HepG2 (cell line): ENCODE data around the gene PPOX. TPM values are rescaled to one million over a fixed set of nuclear protein-coding genes. Genes with fewer than 3 reads are reported as not detected.
A peak's percentile ranks its signal among the peaks of the same experiment; 100 is the strongest.

Experiments used
- ATF2 ChIP-seq: sonication (generic); formaldehyde crosslinking; IDR thresholded peaks from 2 replicates; pipeline ENCODE4 v1.4.0; 2020; ENCODE audit warnings: missing genetic modification reagents
- FOXJ3 ChIP-seq: sonication (generic); formaldehyde crosslinking; IDR thresholded peaks from 2 replicates; pipeline ENCODE4 v1.4.0; 2020; ENCODE audit warnings: missing genetic modification reagents, mild to moderate bottlenecking, borderline replicate concordance
- KLF15 ChIP-seq: sonication (generic); formaldehyde crosslinking; IDR thresholded peaks from 2 replicates; pipeline ENCODE4 v1.8.1; 2023; ENCODE audit warnings: borderline replicate concordance, mild to moderate bottlenecking, inconsistent platforms, missing genetic modification reagents, mixed read lengths
- MIER2 ChIP-seq: IDR thresholded peaks from 2 replicates; pipeline ENCODE4 v1.6.1; 2016; ENCODE audit warnings: missing biosample characterization, missing genetic modification reagents
- NFATC3 ChIP-seq: sonication (generic); formaldehyde crosslinking; IDR thresholded peaks from 2 replicates; pipeline ENCODE4 v1.5.1; 2020; ENCODE audit warnings: mild to moderate bottlenecking, missing genetic modification reagents
- SMAD9 ChIP-seq: sonication (generic); formaldehyde crosslinking; IDR thresholded peaks from 2 replicates; pipeline ENCODE4 v1.5.1; 2020; ENCODE audit warnings: mild to moderate bottlenecking, missing genetic modification reagents
- SNRNP70 ChIP-seq: fragments of 200-400 bp; formaldehyde crosslinking; IDR thresholded peaks from 2 replicates; pipeline ENCODE4 v1.6.1; 2017; ENCODE audit warnings: mild to moderate bottlenecking, low read depth, low read length, moderate library complexity
- STAG1 ChIP-seq: sonication (generic); formaldehyde crosslinking; IDR thresholded peaks from 2 replicates; pipeline ENCODE4 v1.4.0; 2020; ENCODE audit warnings: missing genetic modification reagents
- TEAD2 ChIP-seq: sonication (generic); formaldehyde crosslinking; IDR thresholded peaks from 2 replicates; pipeline ENCODE4 v1.9.0; 2021; ENCODE audit warnings: missing genetic modification reagents
- ZBTB20 ChIP-seq: sonication (generic); formaldehyde crosslinking; IDR thresholded peaks from 2 replicates; pipeline ENCODE4 v1.8.1; 2023; ENCODE audit warnings: missing genetic modification reagents, low read depth, mild to moderate bottlenecking, borderline replicate concordance
- ZNF263 ChIP-seq: sonication (generic); formaldehyde crosslinking; IDR thresholded peaks from 2 replicates; pipeline ENCODE4 v1.4.0; 2020; ENCODE audit warnings: missing genetic modification reagents
- ZNF317 ChIP-seq: sonication (generic); formaldehyde crosslinking; IDR thresholded peaks from 2 replicates; pipeline ENCODE4 v1.5.0; 2020; ENCODE audit warnings: mild to moderate bottlenecking, missing genetic modification reagents
- ZNF414 ChIP-seq: sonication (generic); formaldehyde crosslinking; IDR thresholded peaks from 2 replicates; pipeline ENCODE4 v1.5.0; 2020; ENCODE audit warnings: missing genetic modification reagents
- ZNF451 ChIP-seq: sonication (generic); formaldehyde crosslinking; IDR thresholded peaks from 2 replicates; pipeline ENCODE4 v1.5.0; 2020; ENCODE audit warnings: mild to moderate bottlenecking, missing genetic modification reagents
- ZSCAN29 ChIP-seq: sonication (generic); formaldehyde crosslinking; conservative IDR thresholded peaks from 2 replicates; pipeline ENCODE4 v1.4.0; 2020; ENCODE audit warnings: mild to moderate bottlenecking, missing genetic modification reagents
- polyA plus RNA-seq, 8 experiments: library from polyadenylated mRNA; depleted of rRNA in 3 of 8; stranded (reverse) in 7 of 8; unstranded in 1 of 8; fragments of >200 nt; fragmentation: Illumina TruSeq in 4 of 8; extraction: Trizol in 4 of 8; gene quantifications; 2 replicates each; pipeline versions ENCODE4 v1.2.1 to v1.2.3, GENCODE V29; 2011 to 2016; ENCODE audit warnings: low read depth in 4 of 8, missing spikeins in 1 of 8, mixed read lengths in 1 of 8; ENCODE audit not compliant: insufficient read depth in 1 of 8
- total RNA-seq, 5 experiments: library from RNA; depleted of rRNA; stranded (reverse); fragments of >200 nt; fragmentation: Illumina TruSeq; extraction: Trizol; gene quantifications; 2 replicates each; pipeline ENCODE4 v1.2.3, GENCODE V29; 2016; ENCODE audit warnings: low read depth in 1 of 5
- TF ChIP-seq, protein P1 (sequence below): IDR thresholded peaks from 2 replicates; pipeline ENCODE4 v1.6.1; 2018; ENCODE audit warnings: missing genetic modification reagents
- TF ChIP-seq, protein P2 (sequence below): sonication (generic); formaldehyde crosslinking; IDR thresholded peaks from 2 replicates; pipeline ENCODE4 v1.4.0; 2020; ENCODE audit warnings: missing genetic modification reagents, borderline replicate concordance
- TF ChIP-seq, protein P3 (sequence below): sonication (generic); formaldehyde crosslinking; IDR thresholded peaks from 2 replicates; pipeline ENCODE4 v1.4.0; 2020; ENCODE audit warnings: missing genetic modification reagents, borderline replicate concordance

Gene PPOX
- total and polyA plus RNA-seq, 2 of the 13 experiments (the other 11 are each of a cell fraction or from before 2014, with no cell fraction given): 15.5 to 27.7 TPM

- no peak for TF ChIP-seq ATF2
- peak; percentile 56; the same call in 1 of the 2 replicates for TF ChIP-seq ZNF317 (CRISPR knock-in tag)
- no peak; the same call in 1 of the 2 replicates for TF ChIP-seq ZNF451 (CRISPR knock-in tag)
- TF ChIP-seq, protein P1, sequence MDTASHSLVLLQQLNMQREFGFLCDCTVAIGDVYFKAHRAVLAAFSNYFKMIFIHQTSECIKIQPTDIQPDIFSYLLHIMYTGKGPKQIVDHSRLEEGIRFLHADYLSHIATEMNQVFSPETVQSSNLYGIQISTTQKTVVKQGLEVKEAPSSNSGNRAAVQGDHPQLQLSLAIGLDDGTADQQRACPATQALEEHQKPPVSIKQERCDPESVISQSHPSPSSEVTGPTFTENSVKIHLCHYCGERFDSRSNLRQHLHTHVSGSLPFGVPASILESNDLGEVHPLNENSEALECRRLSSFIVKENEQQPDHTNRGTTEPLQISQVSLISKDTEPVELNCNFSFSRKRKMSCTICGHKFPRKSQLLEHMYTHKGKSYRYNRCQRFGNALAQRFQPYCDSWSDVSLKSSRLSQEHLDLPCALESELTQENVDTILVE (CRISPR knock-in tag): no peak
- peak; percentile 42; the same call in 1 of the 2 replicates for TF ChIP-seq FOXJ3 (CRISPR knock-in tag)
- no peak for TF ChIP-seq SMAD9 (CRISPR knock-in tag)
- TF ChIP-seq ZSCAN29: no peak
- TF ChIP-seq, protein P2, sequence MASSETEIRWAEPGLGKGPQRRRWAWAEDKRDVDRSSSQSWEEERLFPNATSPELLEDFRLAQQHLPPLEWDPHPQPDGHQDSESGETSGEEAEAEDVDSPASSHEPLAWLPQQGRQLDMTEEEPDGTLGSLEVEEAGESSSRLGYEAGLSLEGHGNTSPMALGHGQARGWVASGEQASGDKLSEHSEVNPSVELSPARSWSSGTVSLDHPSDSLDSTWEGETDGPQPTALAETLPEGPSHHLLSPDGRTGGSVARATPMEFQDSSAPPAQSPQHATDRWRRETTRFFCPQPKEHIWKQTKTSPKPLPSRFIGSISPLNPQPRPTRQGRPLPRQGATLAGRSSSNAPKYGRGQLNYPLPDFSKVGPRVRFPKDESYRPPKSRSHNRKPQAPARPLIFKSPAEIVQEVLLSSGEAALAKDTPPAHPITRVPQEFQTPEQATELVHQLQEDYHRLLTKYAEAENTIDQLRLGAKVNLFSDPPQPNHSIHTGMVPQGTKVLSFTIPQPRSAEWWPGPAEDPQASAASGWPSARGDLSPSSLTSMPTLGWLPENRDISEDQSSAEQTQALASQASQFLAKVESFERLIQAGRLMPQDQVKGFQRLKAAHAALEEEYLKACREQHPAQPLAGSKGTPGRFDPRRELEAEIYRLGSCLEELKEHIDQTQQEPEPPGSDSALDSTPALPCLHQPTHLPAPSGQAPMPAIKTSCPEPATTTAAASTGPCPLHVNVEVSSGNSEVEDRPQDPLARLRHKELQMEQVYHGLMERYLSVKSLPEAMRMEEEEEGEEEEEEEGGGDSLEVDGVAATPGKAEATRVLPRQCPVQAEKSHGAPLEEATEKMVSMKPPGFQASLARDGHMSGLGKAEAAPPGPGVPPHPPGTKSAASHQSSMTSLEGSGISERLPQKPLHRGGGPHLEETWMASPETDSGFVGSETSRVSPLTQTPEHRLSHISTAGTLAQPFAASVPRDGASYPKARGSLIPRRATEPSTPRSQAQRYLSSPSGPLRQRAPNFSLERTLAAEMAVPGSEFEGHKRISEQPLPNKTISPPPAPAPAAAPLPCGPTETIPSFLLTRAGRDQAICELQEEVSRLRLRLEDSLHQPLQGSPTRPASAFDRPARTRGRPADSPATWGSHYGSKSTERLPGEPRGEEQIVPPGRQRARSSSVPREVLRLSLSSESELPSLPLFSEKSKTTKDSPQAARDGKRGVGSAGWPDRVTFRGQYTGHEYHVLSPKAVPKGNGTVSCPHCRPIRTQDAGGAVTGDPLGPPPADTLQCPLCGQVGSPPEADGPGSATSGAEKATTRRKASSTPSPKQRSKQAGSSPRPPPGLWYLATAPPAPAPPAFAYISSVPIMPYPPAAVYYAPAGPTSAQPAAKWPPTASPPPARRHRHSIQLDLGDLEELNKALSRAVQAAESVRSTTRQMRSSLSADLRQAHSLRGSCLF (CRISPR knock-in tag): no peak
- TF ChIP-seq KLF15: 0 out of 2 replicates have a peak, but pooled peaks have one; percentile 86
- peak; percentile 40; the same call in 1 of the 2 replicates for TF ChIP-seq ZBTB20 (CRISPR knock-in tag)
- TF ChIP-seq NFATC3 (CRISPR knock-in tag): no peak
- TF ChIP-seq MIER2 (CRISPR knock-in tag): 0 out of 2 replicates have a peak, but pooled peaks have one; percentile 17
- 0 out of 2 replicates have a peak, but pooled peaks have one; percentile 12 for TF ChIP-seq ZNF414
- TF ChIP-seq, protein P3, sequence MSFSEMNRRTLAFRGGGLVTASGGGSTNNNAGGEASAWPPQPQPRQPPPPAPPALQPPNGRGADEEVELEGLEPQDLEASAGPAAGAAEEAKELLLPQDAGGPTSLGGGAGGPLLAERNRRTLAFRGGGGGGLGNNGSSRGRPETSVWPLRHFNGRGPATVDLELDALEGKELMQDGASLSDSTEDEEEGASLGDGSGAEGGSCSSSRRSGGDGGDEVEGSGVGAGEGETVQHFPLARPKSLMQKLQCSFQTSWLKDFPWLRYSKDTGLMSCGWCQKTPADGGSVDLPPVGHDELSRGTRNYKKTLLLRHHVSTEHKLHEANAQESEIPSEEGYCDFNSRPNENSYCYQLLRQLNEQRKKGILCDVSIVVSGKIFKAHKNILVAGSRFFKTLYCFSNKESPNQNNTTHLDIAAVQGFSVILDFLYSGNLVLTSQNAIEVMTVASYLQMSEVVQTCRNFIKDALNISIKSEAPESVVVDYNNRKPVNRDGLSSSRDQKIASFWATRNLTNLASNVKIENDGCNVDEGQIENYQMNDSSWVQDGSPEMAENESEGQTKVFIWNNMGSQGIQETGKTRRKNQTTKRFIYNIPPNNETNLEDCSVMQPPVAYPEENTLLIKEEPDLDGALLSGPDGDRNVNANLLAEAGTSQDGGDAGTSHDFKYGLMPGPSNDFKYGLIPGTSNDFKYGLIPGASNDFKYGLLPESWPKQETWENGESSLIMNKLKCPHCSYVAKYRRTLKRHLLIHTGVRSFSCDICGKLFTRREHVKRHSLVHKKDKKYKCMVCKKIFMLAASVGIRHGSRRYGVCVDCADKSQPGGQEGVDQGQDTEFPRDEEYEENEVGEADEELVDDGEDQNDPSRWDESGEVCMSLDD: peak; percentile 56; the same call in 1 of the 2 replicates
- no peak for TF ChIP-seq TEAD2 (CRISPR knock-in tag)
- no peak for TF ChIP-seq STAG1 (CRISPR knock-in tag)
- no peak for TF ChIP-seq ZNF263 (CRISPR knock-in tag)
- TF ChIP-seq SNRNP70: no peak
Measured at GRCh38 chr1:161117759-161118581, 48.3 kb upstream of the PPOX start, which contains the start of the genes NIT1 and PFDN2 (continued).
